Transverse colon (tissue), 4 donors: ENCODE results near the gene VSIG10L2.

ENCODE experiments used
- EP300 ChIP-seq: sonication (generic); formaldehyde crosslinking; IDR thresholded peaks from one replicate; pipeline ENCODE4 v1.6.1; 2017; ENCODE audit warnings: antibody characterized with exemption, low read depth
- POLR2A ChIP-seq: fragments of 450-650 bp; IDR thresholded peaks from one replicate; pipeline ENCODE4 v1.6.1; 2016; ENCODE audit warnings: antibody characterized with exemption, mild to moderate bottlenecking, moderate library complexity
- POLR2AphosphoS5 ChIP-seq, 3 donors: sonication (generic); formaldehyde crosslinking; IDR thresholded peaks; one replicate each; pipeline ENCODE4 v1.6.1; 2016; ENCODE audit warnings: antibody characterized with exemption in 3 of 3
- TF ChIP-seq, protein P1 (sequence below), 5 experiments: fragments of 200-600 bp in 3 of 5; fragments of 450-650 bp in 2 of 5; sonication (generic) in 3 of 5; IDR thresholded peaks; 1 replicate in 2 of 5; 2 replicates in 3 of 5; pipeline ENCODE4 v1.5.1; 2016 to 2017; ENCODE audit warnings: antibody characterized with exemption in 5 of 5, inconsistent platforms in 3 of 5, mild to moderate bottlenecking in 2 of 5, moderate library complexity in 1 of 5

DNA sequence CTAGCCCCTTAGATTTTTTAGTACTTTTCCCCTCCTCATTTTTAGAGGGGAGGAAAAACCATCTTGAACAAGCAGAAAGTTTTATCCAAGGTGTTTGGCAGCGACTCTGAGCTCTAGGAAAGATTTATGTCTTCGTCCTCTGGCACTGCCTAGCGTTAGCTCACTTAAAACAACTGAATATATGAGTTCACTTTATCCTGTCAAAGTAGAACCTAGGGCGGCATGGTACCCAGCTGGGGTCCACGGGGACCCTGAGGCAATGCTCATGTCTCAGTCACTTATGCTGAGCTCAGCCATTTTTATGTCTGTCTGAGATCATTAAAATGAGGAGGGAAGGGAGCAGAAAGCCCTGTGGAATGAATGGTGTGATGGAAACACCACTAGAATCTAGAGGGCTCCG is 14.2 kb upstream of the VSIG10L2 start:
- TF ChIP-seq POLR2AphosphoS5 (IDR thresholded peaks at IDR 0.05) (no peak), POLR2A (no peak), EP300 (no peak)
- TF ChIP-seq, protein P1, sequence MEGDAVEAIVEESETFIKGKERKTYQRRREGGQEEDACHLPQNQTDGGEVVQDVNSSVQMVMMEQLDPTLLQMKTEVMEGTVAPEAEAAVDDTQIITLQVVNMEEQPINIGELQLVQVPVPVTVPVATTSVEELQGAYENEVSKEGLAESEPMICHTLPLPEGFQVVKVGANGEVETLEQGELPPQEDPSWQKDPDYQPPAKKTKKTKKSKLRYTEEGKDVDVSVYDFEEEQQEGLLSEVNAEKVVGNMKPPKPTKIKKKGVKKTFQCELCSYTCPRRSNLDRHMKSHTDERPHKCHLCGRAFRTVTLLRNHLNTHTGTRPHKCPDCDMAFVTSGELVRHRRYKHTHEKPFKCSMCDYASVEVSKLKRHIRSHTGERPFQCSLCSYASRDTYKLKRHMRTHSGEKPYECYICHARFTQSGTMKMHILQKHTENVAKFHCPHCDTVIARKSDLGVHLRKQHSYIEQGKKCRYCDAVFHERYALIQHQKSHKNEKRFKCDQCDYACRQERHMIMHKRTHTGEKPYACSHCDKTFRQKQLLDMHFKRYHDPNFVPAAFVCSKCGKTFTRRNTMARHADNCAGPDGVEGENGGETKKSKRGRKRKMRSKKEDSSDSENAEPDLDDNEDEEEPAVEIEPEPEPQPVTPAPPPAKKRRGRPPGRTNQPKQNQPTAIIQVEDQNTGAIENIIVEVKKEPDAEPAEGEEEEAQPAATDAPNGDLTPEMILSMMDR (IDR thresholded peaks at IDR 0.05) = no peak
